GM23338 (cell line): ENCODE data around the gene GFRA1. TPM values are rescaled to one million over a fixed set of nuclear protein-coding genes. Genes with fewer than 3 reads are reported as not detected.

Experiments
- ATAC-seq: fragments of 200-7000 bp; cut with Tn5 transposase; 3 replicates; pipeline ENCODE4 v1.9.1; 2020
- DNase-seq: peaks from one replicate; pipeline ENCODE4 v3.0.0-alpha.2; 2015; ENCODE audit warnings: low spot score
- H2AFZ ChIP-seq: fragments of 200-600 bp; sonication (generic); 2 replicates; pipeline ENCODE4 v1.8.0; 2016; ENCODE audit warnings: antibody characterized with exemption, mild to moderate bottlenecking, moderate library complexity
- H3F3A ChIP-seq: fragments of 200-600 bp; sonication (generic); replicated peaks from 2 replicates; pipeline ENCODE4 v1.8.0; 2017; ENCODE audit warnings: antibody characterized with exemption, mixed run types, low read depth
- H3K27ac ChIP-seq: fragments of 200-600 bp; sonication (generic); 2 replicates; pipeline ENCODE4 v1.6.1; 2016; ENCODE audit warnings: low read depth
- H3K27me3 ChIP-seq: fragments of 200-600 bp; sonication (generic); 2 replicates; pipeline ENCODE4 v1.8.0; 2016; ENCODE audit warnings: mild to moderate bottlenecking, mixed run types, moderate library complexity; ENCODE audit not compliant: insufficient read depth
- H3K36me3 ChIP-seq: fragments of 200-600 bp; sonication (generic); 2 replicates; pipeline ENCODE4 v1.8.0; 2016; ENCODE audit warnings: mild to moderate bottlenecking; ENCODE audit not compliant: insufficient read depth
- H3K4me1 ChIP-seq: fragments of 200-600 bp; sonication (generic); 2 replicates; pipeline ENCODE4 v1.8.0; 2016; ENCODE audit warnings: mild to moderate bottlenecking, moderate library complexity; ENCODE audit not compliant: insufficient read depth
- H3K4me2 ChIP-seq: fragments of 200-600 bp; sonication (generic); 2 replicates; pipeline ENCODE4 v1.7.1; 2017; ENCODE audit warnings: mixed run types
- H3K4me3 ChIP-seq: fragments of 200-600 bp; sonication (generic); 2 replicates; pipeline ENCODE4 v1.6.1; 2016; ENCODE audit warnings: mixed run types
- H3K79me2 ChIP-seq: fragments of 200-600 bp; sonication (generic); replicated peaks from 2 replicates; pipeline ENCODE4 v1.8.0; 2017; ENCODE audit warnings: mild to moderate bottlenecking; ENCODE audit not compliant: insufficient read depth
- H3K9me2 ChIP-seq: fragments of 200-600 bp; sonication (generic); 2 replicates; pipeline ENCODE4 v1.8.0; 2017; ENCODE audit not compliant: insufficient read depth
- H4K20me1 ChIP-seq: fragments of 200-600 bp; sonication (generic); replicated peaks from 2 replicates; pipeline ENCODE4 v1.8.0; 2017; ENCODE audit warnings: mild to moderate bottlenecking; ENCODE audit not compliant: insufficient read depth
- H3K27ac Mint-ChIP-seq: 2 replicates; pipeline ENCODE4 v1.8.0; 2020; ENCODE audit warnings: inconsistent platforms, mild to moderate bottlenecking, moderate library complexity, mixed read lengths
- H3K27me3 Mint-ChIP-seq: 3 replicates; pipeline ENCODE4 v1.8.0; 2022; ENCODE audit warnings: low read depth, mild to moderate bottlenecking, moderate library complexity, mixed read lengths, inconsistent platforms; ENCODE audit not compliant: insufficient read depth, poor library complexity
- H3K36me3 Mint-ChIP-seq: 3 replicates; pipeline ENCODE4 v1.8.0; 2021; ENCODE audit warnings: low read depth, mild to moderate bottlenecking, inconsistent platforms, moderate library complexity, mixed read lengths
- H3K4me1 Mint-ChIP-seq: 3 replicates; pipeline ENCODE4 v1.8.0; 2020; ENCODE audit warnings: mild to moderate bottlenecking, inconsistent platforms, mixed read lengths
- H3K4me3 Mint-ChIP-seq: 3 replicates; pipeline ENCODE4 v1.8.0; 2021; ENCODE audit warnings: moderate library complexity, mild to moderate bottlenecking, inconsistent platforms, mixed read lengths
- H3K9me3 Mint-ChIP-seq: 3 replicates; pipeline ENCODE4 v1.8.0; 2020; ENCODE audit warnings: moderate library complexity, mild to moderate bottlenecking, inconsistent platforms, mixed read lengths
- CREB1 ChIP-seq: fragments of 250-450 bp; sonication (Bioruptor Pico); IDR thresholded peaks from 2 replicates; pipeline ENCODE4 v1.5.0; 2020; ENCODE audit warnings: low read depth, mild to moderate bottlenecking, moderate library complexity
- EZH2 ChIP-seq: fragments of 200-600 bp; sonication (generic); IDR thresholded peaks from one replicate; pipeline ENCODE4 v1.8.0; 2017; ENCODE audit warnings: antibody characterized with exemption, mild to moderate bottlenecking, low read depth; ENCODE audit not compliant: unreplicated experiment
- EZH2phosphoT487 ChIP-seq: fragments of 200-600 bp; sonication (generic); IDR thresholded peaks from one replicate; pipeline ENCODE4 v1.8.1; 2018; ENCODE audit warnings: antibody characterized with exemption; ENCODE audit not compliant: unreplicated experiment
- JUNB ChIP-seq: IDR thresholded peaks from one replicate; pipeline ENCODE4 v1.6.1; 2016; ENCODE audit warnings: antibody characterized with exemption; ENCODE audit not compliant: unreplicated experiment
- NANOG ChIP-seq: IDR thresholded peaks from 2 replicates; pipeline ENCODE4 v1.6.1; 2016; ENCODE audit warnings: antibody characterized with exemption, borderline replicate concordance
- POLR2AphosphoS5 ChIP-seq: IDR thresholded peaks from 2 replicates; pipeline ENCODE4 v1.6.1; 2016; ENCODE audit warnings: antibody characterized with exemption, low read depth
- STAT1 ChIP-seq: IDR thresholded peaks from one replicate; pipeline ENCODE4 v1.6.1; 2016; ENCODE audit warnings: antibody characterized with exemption; ENCODE audit not compliant: unreplicated experiment
- ZNF114 ChIP-seq: fragments of 250-450 bp; sonication (Bioruptor Pico); IDR thresholded peaks from 2 replicates; pipeline ENCODE4 v1.5.0; 2020; ENCODE audit warnings: mild to moderate bottlenecking, moderate library complexity
- ZNF331 ChIP-seq: fragments of 250-450 bp; sonication (Bioruptor Pico); IDR thresholded peaks from 2 replicates; pipeline ENCODE4 v1.5.0; 2020; ENCODE audit warnings: low read depth, mild to moderate bottlenecking, moderate library complexity
- polyA plus RNA-seq: library from polyadenylated mRNA; unstranded; fragments of >200 nt; fragmentation: Nextera tagmentation; extraction: Ambion mirVana; gene quantifications from 2 replicates; pipeline ENCODE4 v1.2.1, GENCODE V29; 2016
- total RNA-seq: library from RNA; depleted of rRNA; stranded (reverse); fragments of >200 nt; shearing (Covaris generic); gene quantifications from 2 replicates; pipeline ENCODE4 v1.2.3, GENCODE V29; 2014
- TF ChIP-seq, protein P1 (sequence below): IDR thresholded peaks from one replicate; pipeline ENCODE4 v1.6.1; 2018; ENCODE audit warnings: antibody characterized with exemption; ENCODE audit not compliant: unreplicated experiment
- TF ChIP-seq, protein P2 (sequence below): IDR thresholded peaks from 2 replicates; pipeline ENCODE4 v1.6.1; 2016; ENCODE audit warnings: antibody characterized with exemption
- TF ChIP-seq, protein P3 (sequence below): fragments of 250-450 bp; sonication (Bioruptor Pico); IDR thresholded peaks from 2 replicates; pipeline ENCODE4 v1.5.0; 2020; ENCODE audit warnings: mild to moderate bottlenecking, moderate library complexity
- TF ChIP-seq, protein P4 (sequence below), 2 experiments: fragments of 200-600 bp in 1 of 2; sonication (generic) in 1 of 2; conservative IDR thresholded peaks; 2 replicates each; pipeline versions ENCODE4 v1.5.1 to v1.6.1; 2016 to 2017; ENCODE audit warnings: antibody characterized with exemption in 2 of 2, low read depth in 2 of 2, mild to moderate bottlenecking in 2 of 2, moderate library complexity in 1 of 2

GFRA1 gene
- total and polyA plus RNA-seq, 2 experiments from 2014 or later = 1.4 to 2.8 TPM

DNA sequence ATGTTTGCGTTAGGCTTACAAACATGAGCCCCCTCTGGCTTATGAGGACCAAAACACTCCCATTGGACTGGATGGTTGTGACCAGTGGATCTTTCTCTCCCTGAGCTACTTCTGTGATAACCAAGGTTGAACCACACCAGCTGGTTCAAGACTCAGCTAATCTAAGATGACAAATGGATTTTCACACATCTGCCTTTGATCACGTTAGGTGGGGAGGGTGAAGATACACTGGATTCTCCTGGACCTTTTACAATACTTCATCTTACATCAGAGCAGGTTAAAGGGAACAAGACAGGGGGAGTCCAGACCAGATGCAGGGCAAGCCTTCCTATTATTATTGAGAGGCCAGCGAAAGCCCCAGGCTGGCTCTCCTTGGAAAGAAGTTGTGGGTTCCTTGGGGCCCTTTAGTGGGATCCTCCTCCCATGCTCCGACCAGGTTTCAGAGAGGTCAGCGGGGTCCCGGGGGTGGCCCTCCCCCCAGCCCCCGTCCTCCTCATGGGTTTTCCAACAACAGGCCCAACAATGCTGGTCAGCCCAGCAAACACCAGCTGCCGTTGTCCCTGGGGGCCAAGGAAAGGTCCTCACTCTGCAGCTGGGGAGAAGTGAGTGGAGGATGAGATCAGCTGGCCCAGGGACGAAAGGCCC, 2.8 kb downstream of the GFRA1 start:
- Mint-ChIP-seq H3K9me3 (no peaks in the 10 kb centered on the region), H3K4me1 (peaks cover 10% of the 10 kb centered on the region; the same call in 2 of the 3 replicates), H3K4me3 (peak overlapping the region; percentile 84), H3K36me3 (no peaks in the 10 kb centered on the region; the same call in 2 of the 3 replicates), H3K27ac (no peak overlapping the region), H3K27me3 (peaks cover 66% of the 10 kb centered on the region)
- Histone ChIP-seq H3K36me3 (no peaks in the 10 kb centered on the region), H3F3A (peaks cover 3% of the 10 kb centered on the region; the same call in 1 of the 2 replicates), H3K4me1 (peaks cover 5% of the 10 kb centered on the region), H3K79me2 (no peaks in the 10 kb centered on the region), H3K9me2 (no peaks in the 10 kb centered on the region), H3K27ac (no peak overlapping the region), H3K4me3 (peak overlapping the region; percentile 89), H4K20me1 (no peaks in the 10 kb centered on the region), H3K27me3 (peaks cover 89% of the 10 kb centered on the region), H2AFZ (peak overlapping the region; percentile 99; the same call in 1 of the 2 replicates), H3K4me2 (peak overlapping the region; percentile 98)
- ATAC-seq (no peak), DNase-seq (no peak)
- TF ChIP-seq POLR2AphosphoS5 (no peak), ZNF331 (no peak), CREB1 (no peak), NANOG (no peak), EZH2 (no peak), STAT1 (no peak), ZNF114 (CRISPR knock-in tag) (no peak), EZH2phosphoT487 (no peak), JUNB (no peak)
- TF ChIP-seq, protein P1, sequence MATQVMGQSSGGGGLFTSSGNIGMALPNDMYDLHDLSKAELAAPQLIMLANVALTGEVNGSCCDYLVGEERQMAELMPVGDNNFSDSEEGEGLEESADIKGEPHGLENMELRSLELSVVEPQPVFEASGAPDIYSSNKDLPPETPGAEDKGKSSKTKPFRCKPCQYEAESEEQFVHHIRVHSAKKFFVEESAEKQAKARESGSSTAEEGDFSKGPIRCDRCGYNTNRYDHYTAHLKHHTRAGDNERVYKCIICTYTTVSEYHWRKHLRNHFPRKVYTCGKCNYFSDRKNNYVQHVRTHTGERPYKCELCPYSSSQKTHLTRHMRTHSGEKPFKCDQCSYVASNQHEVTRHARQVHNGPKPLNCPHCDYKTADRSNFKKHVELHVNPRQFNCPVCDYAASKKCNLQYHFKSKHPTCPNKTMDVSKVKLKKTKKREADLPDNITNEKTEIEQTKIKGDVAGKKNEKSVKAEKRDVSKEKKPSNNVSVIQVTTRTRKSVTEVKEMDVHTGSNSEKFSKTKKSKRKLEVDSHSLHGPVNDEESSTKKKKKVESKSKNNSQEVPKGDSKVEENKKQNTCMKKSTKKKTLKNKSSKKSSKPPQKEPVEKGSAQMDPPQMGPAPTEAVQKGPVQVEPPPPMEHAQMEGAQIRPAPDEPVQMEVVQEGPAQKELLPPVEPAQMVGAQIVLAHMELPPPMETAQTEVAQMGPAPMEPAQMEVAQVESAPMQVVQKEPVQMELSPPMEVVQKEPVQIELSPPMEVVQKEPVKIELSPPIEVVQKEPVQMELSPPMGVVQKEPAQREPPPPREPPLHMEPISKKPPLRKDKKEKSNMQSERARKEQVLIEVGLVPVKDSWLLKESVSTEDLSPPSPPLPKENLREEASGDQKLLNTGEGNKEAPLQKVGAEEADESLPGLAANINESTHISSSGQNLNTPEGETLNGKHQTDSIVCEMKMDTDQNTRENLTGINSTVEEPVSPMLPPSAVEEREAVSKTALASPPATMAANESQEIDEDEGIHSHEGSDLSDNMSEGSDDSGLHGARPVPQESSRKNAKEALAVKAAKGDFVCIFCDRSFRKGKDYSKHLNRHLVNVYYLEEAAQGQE = no peak
- TF ChIP-seq, protein P2, sequence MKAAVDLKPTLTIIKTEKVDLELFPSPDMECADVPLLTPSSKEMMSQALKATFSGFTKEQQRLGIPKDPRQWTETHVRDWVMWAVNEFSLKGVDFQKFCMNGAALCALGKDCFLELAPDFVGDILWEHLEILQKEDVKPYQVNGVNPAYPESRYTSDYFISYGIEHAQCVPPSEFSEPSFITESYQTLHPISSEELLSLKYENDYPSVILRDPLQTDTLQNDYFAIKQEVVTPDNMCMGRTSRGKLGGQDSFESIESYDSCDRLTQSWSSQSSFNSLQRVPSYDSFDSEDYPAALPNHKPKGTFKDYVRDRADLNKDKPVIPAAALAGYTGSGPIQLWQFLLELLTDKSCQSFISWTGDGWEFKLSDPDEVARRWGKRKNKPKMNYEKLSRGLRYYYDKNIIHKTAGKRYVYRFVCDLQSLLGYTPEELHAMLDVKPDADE = no peak
- TF ChIP-seq, protein P3, sequence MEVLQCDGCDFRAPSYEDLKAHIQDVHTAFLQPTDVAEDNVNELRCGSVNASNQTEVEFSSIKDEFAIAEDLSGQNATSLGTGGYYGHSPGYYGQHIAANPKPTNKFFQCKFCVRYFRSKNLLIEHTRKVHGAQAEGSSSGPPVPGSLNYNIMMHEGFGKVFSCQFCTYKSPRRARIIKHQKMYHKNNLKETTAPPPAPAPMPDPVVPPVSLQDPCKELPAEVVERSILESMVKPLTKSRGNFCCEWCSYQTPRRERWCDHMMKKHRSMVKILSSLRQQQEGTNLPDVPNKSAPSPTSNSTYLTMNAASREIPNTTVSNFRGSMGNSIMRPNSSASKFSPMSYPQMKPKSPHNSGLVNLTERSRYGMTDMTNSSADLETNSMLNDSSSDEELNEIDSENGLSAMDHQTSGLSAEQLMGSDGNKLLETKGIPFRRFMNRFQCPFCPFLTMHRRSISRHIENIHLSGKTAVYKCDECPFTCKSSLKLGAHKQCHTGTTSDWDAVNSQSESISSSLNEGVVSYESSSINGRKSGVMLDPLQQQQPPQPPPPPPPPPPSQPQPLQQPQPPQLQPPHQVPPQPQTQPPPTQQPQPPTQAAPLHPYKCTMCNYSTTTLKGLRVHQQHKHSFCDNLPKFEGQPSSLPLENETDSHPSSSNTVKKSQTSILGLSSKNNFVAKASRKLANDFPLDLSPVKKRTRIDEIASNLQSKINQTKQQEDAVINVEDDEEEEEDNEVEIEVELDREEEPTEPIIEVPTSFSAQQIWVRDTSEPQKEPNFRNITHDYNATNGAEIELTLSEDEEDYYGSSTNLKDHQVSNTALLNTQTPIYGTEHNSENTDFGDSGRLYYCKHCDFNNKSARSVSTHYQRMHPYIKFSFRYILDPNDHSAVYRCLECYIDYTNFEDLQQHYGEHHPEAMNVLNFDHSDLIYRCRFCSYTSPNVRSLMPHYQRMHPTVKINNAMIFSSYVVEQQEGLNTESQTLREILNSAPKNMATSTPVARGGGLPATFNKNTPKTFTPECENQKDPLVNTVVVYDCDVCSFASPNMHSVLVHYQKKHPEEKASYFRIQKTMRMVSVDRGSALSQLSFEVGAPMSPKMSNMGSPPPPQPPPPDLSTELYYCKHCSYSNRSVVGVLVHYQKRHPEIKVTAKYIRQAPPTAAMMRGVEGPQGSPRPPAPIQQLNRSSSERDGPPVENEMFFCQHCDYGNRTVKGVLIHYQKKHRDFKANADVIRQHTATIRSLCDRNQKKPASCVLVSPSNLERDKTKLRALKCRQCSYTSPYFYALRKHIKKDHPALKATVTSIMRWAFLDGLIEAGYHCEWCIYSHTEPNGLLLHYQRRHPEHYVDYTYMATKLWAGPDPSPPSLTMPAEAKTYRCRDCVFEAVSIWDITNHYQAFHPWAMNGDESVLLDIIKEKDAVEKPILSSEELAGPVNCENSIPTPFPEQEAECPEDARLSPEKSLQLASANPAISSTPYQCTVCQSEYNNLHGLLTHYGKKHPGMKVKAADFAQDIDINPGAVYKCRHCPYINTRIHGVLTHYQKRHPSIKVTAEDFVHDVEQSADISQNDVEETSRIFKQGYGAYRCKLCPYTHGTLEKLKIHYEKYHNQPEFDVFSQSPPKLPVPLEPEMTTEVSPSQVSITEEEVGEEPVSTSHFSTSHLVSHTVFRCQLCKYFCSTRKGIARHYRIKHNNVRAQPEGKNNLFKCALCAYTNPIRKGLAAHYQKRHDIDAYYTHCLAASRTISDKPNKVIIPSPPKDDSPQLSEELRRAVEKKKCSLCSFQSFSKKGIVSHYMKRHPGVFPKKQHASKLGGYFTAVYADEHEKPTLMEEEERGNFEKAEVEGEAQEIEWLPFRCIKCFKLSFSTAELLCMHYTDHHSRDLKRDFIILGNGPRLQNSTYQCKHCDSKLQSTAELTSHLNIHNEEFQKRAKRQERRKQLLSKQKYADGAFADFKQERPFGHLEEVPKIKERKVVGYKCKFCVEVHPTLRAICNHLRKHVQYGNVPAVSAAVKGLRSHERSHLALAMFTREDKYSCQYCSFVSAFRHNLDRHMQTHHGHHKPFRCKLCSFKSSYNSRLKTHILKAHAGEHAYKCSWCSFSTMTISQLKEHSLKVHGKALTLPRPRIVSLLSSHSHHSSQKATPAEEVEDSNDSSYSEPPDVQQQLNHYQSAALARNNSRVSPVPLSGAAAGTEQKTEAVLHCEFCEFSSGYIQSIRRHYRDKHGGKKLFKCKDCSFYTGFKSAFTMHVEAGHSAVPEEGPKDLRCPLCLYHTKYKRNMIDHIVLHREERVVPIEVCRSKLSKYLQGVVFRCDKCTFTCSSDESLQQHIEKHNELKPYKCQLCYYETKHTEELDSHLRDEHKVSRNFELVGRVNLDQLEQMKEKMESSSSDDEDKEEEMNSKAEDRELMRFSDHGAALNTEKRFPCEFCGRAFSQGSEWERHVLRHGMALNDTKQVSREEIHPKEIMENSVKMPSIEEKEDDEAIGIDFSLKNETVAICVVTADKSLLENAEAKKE (CRISPR knock-in tag) = no peak
- TF ChIP-seq, protein P4, sequence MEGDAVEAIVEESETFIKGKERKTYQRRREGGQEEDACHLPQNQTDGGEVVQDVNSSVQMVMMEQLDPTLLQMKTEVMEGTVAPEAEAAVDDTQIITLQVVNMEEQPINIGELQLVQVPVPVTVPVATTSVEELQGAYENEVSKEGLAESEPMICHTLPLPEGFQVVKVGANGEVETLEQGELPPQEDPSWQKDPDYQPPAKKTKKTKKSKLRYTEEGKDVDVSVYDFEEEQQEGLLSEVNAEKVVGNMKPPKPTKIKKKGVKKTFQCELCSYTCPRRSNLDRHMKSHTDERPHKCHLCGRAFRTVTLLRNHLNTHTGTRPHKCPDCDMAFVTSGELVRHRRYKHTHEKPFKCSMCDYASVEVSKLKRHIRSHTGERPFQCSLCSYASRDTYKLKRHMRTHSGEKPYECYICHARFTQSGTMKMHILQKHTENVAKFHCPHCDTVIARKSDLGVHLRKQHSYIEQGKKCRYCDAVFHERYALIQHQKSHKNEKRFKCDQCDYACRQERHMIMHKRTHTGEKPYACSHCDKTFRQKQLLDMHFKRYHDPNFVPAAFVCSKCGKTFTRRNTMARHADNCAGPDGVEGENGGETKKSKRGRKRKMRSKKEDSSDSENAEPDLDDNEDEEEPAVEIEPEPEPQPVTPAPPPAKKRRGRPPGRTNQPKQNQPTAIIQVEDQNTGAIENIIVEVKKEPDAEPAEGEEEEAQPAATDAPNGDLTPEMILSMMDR (conservative IDR thresholded peaks at IDR 0.05; ENCODE audit: low read depth in 2 of 2) = no peak
